HepG2 (cell line): ENCODE measurements around the gene NELFB. TPM values are rescaled to one million over a fixed set of nuclear protein-coding genes. Genes with fewer than 3 reads are reported as not detected.

Source experiments
- ATF7-NPFF ChIP-seq: sonication (generic); formaldehyde crosslinking; IDR thresholded peaks from 2 replicates; pipeline ENCODE4 v1.8.1; 2023; ENCODE audit warnings: mild to moderate bottlenecking, low read depth, missing genetic modification reagents, moderate library complexity
- BATF2 ChIP-seq: sonication (generic); formaldehyde crosslinking; IDR thresholded peaks from 2 replicates; pipeline ENCODE4 v1.8.0; 2022; ENCODE audit warnings: mild to moderate bottlenecking, missing genetic modification reagents, moderate library complexity
- ETV5 ChIP-seq: IDR thresholded peaks from 2 replicates; pipeline ENCODE4 v1.6.1; 2018; ENCODE audit warnings: missing biosample characterization, missing genetic modification reagents, inconsistent platforms, borderline replicate concordance
- NFATC3 ChIP-seq: sonication (generic); formaldehyde crosslinking; IDR thresholded peaks from 2 replicates; pipeline ENCODE4 v1.5.1; 2020; ENCODE audit warnings: mild to moderate bottlenecking, missing genetic modification reagents
- STAT5B ChIP-seq: sonication (generic); formaldehyde crosslinking; IDR thresholded peaks from 2 replicates; pipeline ENCODE4 v1.4.0; 2020; ENCODE audit warnings: missing genetic modification reagents
- ZFP36L2 ChIP-seq: sonication (generic); formaldehyde crosslinking; IDR thresholded peaks from 2 replicates; pipeline ENCODE4 v1.4.0; 2020; ENCODE audit warnings: missing genetic modification reagents
- ZFYVE20 ChIP-seq: sonication (generic); formaldehyde crosslinking; IDR thresholded peaks from 2 replicates; pipeline ENCODE4 v1.8.0; 2023; ENCODE audit warnings: low read depth, mild to moderate bottlenecking, moderate library complexity, missing genetic modification reagents, borderline replicate concordance
- ZMYM4 ChIP-seq: sonication (generic); formaldehyde crosslinking; IDR thresholded peaks from 2 replicates; pipeline ENCODE4 v1.8.1; 2023; ENCODE audit warnings: mild to moderate bottlenecking, missing genetic modification reagents
- ZNF691 ChIP-seq: sonication (generic); formaldehyde crosslinking; IDR thresholded peaks from 2 replicates; pipeline ENCODE4 v1.4.0; 2020; ENCODE audit warnings: missing genetic modification reagents, low read depth, mild to moderate bottlenecking, borderline replicate concordance
- ZSCAN20 ChIP-seq: sonication (generic); formaldehyde crosslinking; IDR thresholded peaks from 2 replicates; pipeline ENCODE4 v1.4.0; 2020; ENCODE audit warnings: missing genetic modification reagents, mild to moderate bottlenecking, borderline replicate concordance
- polyA plus RNA-seq, 8 experiments: library from polyadenylated mRNA; depleted of rRNA in 3 of 8; stranded (reverse) in 7 of 8; unstranded in 1 of 8; fragments of >200 nt; fragmentation: Illumina TruSeq in 4 of 8; extraction: Trizol in 4 of 8; gene quantifications; 2 replicates each; pipeline versions ENCODE4 v1.2.1 to v1.2.3, GENCODE V29; 2011 to 2016; ENCODE audit warnings: low read depth in 4 of 8, missing spikeins in 1 of 8, mixed read lengths in 1 of 8; ENCODE audit not compliant: insufficient read depth in 1 of 8
- total RNA-seq, 5 experiments: library from RNA; depleted of rRNA; stranded (reverse); fragments of >200 nt; fragmentation: Illumina TruSeq; extraction: Trizol; gene quantifications; 2 replicates each; pipeline ENCODE4 v1.2.3, GENCODE V29; 2016; ENCODE audit warnings: low read depth in 1 of 5
- TF ChIP-seq, protein P1 (sequence below): sonication (generic); formaldehyde crosslinking; IDR thresholded peaks from 2 replicates; pipeline ENCODE4 v1.5.1; 2020; ENCODE audit warnings: mild to moderate bottlenecking, missing genetic modification reagents, moderate library complexity
- TF ChIP-seq, protein P2 (sequence below): sonication (generic); formaldehyde crosslinking; IDR thresholded peaks from 2 replicates; pipeline ENCODE4 v1.9.0; 2022; ENCODE audit warnings: low read depth, missing genetic modification reagents
- TF ChIP-seq, protein P3 (sequence below): sonication (generic); formaldehyde crosslinking; IDR thresholded peaks from 2 replicates; pipeline ENCODE4 v1.5.0; 2020; ENCODE audit warnings: mild to moderate bottlenecking, low read depth, missing genetic modification reagents, borderline replicate concordance
- TF ChIP-seq, protein P4 (sequence below): sonication (generic); formaldehyde crosslinking; IDR thresholded peaks from 2 replicates; pipeline ENCODE4 v1.4.0; 2020; ENCODE audit warnings: missing genetic modification reagents
- TF ChIP-seq, protein P5 (sequence below): sonication (generic); formaldehyde crosslinking; IDR thresholded peaks from 2 replicates; pipeline ENCODE4 v1.5.1; 2020; ENCODE audit warnings: mild to moderate bottlenecking, moderate library complexity, missing genetic modification reagents

Gene NELFB
- total and polyA plus RNA-seq, 2 of the 13 experiments (the other 11 are each of a cell fraction or from before 2014, with no cell fraction given) = 26.5 to 45.8 TPM

- TF ChIP-seq NFATC3 (no peak), ATF7-NPFF (CRISPR knock-in tag) (no peak), ZMYM4 (no peak), ETV5 (0 out of 2 replicates have a peak, but pooled peaks have one; percentile 18), BATF2 (0 out of 2 replicates have a peak, but pooled peaks have one; percentile 66), STAT5B (CRISPR knock-in tag) (no peak), ZNF691 (CRISPR knock-in tag) (no peak), ZSCAN20 (CRISPR knock-in tag) (no peak), ZFP36L2 (CRISPR knock-in tag) (no peak), ZFYVE20 (CRISPR knock-in tag) (no peak)
- TF ChIP-seq, protein P1, sequence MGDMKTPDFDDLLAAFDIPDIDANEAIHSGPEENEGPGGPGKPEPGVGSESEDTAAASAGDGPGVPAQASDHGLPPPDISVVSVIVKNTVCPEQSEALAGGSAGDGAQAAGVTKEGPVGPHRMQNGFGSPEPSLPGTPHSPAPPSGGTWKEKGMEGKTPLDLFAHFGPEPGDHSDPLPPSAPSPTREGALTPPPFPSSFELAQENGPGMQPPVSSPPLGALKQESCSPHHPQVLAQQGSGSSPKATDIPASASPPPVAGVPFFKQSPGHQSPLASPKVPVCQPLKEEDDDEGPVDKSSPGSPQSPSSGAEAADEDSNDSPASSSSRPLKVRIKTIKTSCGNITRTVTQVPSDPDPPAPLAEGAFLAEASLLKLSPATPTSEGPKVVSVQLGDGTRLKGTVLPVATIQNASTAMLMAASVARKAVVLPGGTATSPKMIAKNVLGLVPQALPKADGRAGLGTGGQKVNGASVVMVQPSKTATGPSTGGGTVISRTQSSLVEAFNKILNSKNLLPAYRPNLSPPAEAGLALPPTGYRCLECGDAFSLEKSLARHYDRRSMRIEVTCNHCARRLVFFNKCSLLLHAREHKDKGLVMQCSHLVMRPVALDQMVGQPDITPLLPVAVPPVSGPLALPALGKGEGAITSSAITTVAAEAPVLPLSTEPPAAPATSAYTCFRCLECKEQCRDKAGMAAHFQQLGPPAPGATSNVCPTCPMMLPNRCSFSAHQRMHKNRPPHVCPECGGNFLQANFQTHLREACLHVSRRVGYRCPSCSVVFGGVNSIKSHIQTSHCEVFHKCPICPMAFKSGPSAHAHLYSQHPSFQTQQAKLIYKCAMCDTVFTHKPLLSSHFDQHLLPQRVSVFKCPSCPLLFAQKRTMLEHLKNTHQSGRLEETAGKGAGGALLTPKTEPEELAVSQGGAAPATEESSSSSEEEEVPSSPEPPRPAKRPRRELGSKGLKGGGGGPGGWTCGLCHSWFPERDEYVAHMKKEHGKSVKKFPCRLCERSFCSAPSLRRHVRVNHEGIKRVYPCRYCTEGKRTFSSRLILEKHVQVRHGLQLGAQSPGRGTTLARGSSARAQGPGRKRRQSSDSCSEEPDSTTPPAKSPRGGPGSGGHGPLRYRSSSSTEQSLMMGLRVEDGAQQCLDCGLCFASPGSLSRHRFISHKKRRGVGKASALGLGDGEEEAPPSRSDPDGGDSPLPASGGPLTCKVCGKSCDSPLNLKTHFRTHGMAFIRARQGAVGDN (CRISPR knock-in tag) = peak; percentile 67; the same call in 1 of the 2 replicates
- TF ChIP-seq, protein P2, sequence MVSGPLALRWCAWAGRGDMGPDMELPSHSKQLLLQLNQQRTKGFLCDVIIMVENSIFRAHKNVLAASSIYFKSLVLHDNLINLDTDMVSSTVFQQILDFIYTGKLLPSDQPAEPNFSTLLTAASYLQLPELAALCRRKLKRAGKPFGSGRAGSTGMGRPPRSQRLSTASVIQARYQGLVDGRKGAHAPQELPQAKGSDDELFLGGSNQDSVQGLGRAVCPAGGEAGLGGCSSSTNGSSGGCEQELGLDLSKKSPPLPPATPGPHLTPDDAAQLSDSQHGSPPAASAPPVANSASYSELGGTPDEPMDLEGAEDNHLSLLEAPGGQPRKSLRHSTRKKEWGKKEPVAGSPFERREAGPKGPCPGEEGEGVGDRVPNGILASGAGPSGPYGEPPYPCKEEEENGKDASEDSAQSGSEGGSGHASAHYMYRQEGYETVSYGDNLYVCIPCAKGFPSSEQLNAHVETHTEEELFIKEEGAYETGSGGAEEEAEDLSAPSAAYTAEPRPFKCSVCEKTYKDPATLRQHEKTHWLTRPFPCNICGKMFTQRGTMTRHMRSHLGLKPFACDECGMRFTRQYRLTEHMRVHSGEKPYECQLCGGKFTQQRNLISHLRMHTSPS = no peak
- TF ChIP-seq, protein P3, sequence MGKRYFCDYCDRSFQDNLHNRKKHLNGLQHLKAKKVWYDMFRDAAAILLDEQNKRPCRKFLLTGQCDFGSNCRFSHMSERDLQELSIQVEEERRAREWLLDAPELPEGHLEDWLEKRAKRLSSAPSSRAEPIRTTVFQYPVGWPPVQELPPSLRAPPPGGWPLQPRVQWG (CRISPR knock-in tag) = no peak
- TF ChIP-seq, protein P4, sequence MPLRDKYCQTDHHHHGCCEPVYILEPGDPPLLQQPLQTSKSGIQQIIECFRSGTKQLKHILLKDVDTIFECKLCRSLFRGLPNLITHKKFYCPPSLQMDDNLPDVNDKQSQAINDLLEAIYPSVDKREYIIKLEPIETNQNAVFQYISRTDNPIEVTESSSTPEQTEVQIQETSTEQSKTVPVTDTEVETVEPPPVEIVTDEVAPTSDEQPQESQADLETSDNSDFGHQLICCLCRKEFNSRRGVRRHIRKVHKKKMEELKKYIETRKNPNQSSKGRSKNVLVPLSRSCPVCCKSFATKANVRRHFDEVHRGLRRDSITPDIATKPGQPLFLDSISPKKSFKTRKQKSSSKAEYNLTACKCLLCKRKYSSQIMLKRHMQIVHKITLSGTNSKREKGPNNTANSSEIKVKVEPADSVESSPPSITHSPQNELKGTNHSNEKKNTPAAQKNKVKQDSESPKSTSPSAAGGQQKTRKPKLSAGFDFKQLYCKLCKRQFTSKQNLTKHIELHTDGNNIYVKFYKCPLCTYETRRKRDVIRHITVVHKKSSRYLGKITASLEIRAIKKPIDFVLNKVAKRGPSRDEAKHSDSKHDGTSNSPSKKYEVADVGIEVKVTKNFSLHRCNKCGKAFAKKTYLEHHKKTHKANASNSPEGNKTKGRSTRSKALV (CRISPR knock-in tag) = no peak
- TF ChIP-seq, protein P5, sequence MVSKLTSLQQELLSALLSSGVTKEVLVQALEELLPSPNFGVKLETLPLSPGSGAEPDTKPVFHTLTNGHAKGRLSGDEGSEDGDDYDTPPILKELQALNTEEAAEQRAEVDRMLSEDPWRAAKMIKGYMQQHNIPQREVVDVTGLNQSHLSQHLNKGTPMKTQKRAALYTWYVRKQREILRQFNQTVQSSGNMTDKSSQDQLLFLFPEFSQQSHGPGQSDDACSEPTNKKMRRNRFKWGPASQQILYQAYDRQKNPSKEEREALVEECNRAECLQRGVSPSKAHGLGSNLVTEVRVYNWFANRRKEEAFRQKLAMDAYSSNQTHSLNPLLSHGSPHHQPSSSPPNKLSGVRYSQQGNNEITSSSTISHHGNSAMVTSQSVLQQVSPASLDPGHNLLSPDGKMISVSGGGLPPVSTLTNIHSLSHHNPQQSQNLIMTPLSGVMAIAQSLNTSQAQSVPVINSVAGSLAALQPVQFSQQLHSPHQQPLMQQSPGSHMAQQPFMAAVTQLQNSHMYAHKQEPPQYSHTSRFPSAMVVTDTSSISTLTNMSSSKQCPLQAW = 0 out of 2 replicates have a peak, but pooled peaks have one; percentile 36
These were observed 26.6 kb upstream of the NELFB start (continued) for GRCh38 chr9:137228506-137228967.
